Hippocampal formation (tissue), 2 donors: ENCODE results near the gene PDILT.
"Not testable (repeated sequence)": the region's sequence is repeated elsewhere in the genome, so short reads cannot be mapped to it uniquely, and the experiment has no call there.

Source experiments
- DNase-seq, 2 donors: peaks; one replicate each; lab custom pipeline; 2025; lab: John Stamatoyannopoulos, UW

PDILT gene, protein sequence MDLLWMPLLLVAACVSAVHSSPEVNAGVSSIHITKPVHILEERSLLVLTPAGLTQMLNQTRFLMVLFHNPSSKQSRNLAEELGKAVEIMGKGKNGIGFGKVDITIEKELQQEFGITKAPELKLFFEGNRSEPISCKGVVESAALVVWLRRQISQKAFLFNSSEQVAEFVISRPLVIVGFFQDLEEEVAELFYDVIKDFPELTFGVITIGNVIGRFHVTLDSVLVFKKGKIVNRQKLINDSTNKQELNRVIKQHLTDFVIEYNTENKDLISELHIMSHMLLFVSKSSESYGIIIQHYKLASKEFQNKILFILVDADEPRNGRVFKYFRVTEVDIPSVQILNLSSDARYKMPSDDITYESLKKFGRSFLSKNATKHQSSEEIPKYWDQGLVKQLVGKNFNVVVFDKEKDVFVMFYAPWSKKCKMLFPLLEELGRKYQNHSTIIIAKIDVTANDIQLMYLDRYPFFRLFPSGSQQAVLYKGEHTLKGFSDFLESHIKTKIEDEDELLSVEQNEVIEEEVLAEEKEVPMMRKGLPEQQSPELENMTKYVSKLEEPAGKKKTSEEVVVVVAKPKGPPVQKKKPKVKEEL

DNA sequence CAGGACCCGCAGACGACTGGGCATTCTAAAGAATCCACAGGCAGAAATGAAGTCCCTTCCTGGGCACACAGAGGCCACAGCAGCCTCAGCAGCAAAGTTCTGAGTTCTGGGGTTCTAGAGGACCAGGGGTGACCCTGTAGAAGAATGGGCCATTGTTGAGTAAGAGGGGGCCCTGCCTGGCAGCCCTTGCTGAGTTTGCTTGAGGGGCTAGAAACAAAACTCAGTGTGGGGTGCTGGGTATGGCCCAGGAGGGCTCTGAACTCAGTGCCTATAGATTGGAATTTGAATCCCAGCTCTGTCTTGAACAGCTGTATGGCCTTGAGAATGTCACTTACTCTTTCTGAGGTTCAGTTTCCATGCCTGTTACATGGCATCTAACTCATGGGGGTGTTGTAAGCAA lies at the start of gene PDILT:
Gene PDILT, minus strand, starts transcription at position 101 of the 400 bp plus-strand sequence. CDS start 5,437 bp downstream, outside the sequence.
- DNase-seq = no peak

DNA sequence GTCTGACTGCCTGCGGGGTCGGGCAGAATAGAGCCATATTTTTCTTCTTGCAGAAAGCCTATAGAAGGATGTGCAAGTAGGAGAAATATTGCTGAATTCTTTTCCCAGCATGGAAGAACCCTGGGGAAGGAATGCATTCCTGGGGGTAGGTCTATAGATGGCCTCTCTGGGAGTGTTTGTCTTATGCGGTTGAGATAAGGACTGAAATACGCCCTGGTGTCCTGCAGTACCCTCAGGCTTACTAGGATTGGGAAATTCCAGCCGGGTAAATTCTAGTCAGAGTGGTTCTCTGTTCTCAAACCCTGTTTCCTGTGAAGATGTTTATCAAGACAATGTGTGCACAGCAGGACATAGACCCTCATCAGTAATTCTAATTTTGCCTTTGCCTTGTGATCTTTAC lies 49.1 kb upstream of the PDILT start:
- DNase-seq = not testable (repeated sequence)

DNA sequence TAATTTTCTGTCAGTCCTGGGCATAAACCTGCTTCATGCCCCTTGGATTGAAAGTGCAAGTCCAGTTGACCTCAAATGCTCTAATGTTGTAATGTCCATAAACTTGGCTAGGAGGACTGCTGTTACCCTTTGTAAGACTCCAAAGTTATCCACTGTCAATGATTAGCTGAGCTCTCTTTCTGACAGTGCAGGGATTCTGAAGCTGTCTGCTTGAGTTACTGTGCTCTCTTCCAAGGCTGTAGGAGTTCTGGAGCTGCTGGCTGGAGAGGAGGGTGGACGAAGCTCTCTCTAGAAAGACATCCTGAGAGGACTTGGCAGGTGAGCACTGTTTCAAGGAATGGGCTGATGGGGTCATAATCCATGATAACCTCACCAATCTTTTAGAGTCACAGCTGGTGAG lies 46.8 kb upstream of the PDILT start, which contains the start of gene ACSM2A:
Gene ACSM2A, plus strand, starts transcription at position 158 of the 400 bp plus-strand sequence. CDS start 8,594 bp downstream, outside the sequence.
- DNase-seq = not testable (repeated sequence)

DNA sequence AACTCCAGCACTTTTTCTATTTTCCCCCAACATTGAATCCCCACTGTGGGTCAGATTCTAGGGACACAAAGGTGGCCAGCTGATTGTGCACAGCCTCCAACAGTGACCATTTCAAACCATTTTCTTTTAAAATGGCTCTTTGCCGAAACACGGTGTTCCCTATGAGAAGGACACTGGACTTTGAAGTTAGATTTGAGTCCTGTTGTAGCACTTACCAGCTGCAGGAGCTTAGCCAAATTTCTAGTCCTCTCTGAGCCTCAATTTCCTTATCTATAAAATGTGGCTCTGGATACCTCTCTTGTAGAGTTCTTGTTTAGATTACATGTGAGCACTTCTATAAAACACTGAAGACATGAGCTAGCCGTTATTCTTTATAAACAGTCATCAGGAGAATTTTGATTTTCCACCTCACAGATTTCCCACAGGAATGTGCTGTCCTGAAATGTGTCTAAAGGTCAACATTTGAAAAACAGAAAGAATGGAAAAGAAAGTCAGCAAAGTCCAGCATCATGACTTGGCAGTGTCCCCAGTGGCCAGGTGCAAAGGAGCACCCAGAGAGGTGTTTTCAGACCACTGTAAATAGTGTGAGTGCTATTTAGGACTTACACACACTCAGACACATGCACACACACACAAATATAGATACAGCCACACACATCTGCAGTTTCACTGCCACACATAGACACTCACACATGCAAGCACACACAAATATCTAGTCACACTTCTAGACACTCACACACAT lies 42.3 kb upstream of the PDILT start:
- DNase-seq = not testable (repeated sequence)

DNA sequence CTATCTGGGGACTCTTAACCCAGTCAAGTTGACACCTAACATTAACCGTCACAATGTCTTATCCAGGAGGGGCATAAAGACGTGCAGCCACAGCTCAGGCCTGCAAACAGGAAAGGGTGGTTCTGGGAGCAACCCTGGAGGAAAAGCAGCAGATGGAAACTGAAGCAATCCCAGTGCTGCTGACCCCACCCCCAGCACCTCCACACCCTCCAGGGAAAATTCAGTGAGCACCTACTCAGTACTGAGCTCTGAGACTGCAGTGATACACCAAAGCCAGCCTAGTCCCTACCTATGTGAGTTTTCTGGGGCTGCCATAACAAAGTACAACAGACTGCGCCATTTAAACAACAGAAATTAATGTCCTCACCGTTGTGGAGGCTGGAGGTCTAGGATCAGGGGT lies 37.3 kb upstream of the PDILT start:
- not testable (repeated sequence) for DNase-seq

DNA sequence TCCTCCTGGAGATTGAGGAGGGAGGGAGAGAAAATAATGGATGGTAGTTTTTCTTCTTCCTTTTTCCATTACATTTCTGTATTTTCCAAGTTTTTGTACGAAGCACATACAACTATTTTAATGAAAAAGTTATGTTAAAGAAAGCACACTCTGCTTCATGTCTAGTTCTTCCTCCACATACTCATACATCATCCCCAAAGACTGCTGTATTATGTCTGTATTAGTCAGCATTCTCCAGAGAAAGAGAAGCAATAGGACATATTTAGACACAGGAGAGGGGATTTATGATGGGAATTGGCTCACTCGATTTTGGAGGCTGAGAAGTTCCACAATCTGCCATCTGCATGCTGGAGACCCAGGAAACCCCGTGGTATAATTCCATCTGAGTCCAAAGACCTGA lies 36.7 kb upstream of the PDILT start:
- no peak for DNase-seq

DNA sequence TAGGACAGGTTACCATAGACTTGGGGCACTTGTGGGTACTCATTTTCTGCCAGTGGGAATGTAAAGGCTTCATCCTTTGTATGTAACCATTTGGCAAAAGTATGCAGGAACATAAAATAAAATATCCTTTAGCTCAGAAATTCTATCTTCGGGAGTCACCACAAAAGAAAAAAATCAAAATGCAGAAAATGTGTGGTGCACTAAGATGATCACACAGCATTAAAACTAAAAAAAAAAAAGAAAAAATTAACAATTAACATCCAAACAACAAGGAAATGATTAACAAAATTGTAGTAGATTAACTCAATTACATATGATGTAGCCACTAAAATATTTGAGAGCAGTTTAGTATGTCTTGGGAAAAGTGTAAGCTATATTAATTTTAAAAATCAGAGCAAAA lies 36.2 kb upstream of the PDILT start:
- DNase-seq = not testable (repeated sequence)

DNA sequence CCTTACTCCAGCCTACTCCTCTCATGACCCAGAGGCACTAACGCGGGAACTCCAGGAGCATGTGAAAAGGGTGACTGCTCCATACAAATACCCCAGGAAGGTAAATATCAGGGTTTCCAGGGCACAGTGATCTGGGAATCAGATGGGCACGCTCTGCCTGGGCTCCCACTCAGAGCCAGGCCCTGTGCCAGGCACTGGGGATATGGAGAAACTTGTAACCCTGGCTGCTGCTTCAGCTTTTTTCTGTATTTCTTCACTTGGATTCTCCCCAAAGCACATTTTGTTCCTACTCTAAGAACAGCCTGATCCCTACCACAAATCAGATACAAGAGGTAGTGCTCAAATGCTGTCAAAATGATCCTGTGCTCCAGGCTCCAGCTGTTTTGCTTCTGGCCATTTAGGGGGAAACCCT lies 35.3 kb upstream of the PDILT start:
- DNase-seq = not testable (repeated sequence)

DNA sequence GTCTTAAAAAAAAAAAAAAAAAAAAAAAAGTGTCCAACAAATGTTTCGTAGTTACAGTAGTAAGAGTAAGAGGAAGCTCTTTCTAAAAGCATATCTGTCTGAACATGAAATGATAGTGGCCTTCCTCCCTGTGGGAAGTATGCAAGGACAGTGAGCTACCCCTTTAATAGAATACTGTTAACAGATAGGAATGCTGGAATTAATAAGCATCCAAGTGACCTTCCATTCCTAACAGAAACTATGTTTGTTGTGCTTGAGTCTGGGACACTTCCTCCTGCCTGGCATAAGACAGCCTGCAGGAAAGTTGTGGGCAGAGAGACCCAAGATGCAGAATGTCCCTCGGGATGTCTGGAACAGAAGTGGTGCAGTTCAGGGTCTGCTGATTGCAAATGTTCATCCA lies 34.4 kb upstream of the PDILT start:
- not testable (repeated sequence) for DNase-seq

DNA sequence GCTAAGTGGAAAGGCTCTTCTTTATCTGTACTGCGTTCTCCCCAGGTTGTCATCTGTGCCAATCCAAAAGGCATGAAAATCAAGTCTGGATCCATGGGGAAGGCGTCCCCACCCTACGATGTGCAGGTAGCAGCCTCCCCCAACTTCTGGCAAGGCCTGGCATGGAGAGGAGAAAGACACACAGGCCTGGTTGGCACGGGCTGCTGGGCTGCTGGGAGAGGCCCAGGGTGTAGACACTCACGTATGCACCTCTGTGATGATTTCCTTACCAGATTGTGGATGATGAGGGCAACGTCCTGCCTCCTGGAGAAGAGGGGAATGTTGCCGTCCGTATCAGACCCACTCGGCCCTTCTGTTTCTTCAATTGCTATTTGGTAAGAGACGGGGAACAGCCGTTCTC lies 26.4 kb upstream of the PDILT start:
- no peak for DNase-seq

DNA sequence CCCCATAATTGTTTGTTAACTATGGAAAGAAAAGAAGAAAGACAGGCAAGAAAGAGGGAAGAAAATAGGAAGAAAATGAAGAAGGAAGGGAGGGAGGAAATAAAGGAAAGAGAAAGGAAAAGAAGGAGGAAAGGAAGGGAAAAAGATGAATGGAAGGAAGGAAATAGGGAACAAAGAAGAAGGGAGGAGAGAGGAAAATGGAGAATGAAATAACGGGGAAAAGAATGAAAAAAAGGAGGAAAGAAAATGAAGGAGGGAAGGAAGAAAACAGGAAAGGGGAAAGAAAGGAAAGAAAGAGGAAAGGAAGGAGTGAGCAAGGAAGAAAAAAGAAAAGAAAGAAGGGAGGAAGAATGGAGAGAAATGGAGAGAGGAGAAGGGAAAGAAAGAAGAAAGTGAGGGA lies 25.9 kb upstream of the PDILT start:
- not testable (repeated sequence) for DNase-seq

DNA sequence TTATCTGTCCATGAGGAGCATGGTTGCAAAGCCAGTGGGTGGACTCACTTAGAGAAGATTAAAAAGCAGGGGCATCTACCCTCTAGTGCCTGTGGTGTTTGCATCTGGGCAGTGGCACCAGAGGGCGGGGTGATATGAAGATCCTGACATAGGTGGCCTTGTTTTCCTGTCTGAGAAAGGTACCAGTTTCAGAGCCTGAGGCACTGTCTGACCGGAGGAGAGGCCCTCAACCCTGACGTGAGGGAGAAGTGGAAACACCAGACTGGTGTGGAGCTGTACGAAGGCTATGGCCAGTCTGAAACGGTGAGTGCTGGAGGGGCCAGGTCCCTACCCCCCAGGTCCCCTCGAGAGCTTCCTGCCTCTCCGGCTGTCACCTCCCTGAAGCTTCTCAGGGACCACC lies 25.0 kb upstream of the PDILT start:
- DNase-seq = not testable (repeated sequence)

DNA sequence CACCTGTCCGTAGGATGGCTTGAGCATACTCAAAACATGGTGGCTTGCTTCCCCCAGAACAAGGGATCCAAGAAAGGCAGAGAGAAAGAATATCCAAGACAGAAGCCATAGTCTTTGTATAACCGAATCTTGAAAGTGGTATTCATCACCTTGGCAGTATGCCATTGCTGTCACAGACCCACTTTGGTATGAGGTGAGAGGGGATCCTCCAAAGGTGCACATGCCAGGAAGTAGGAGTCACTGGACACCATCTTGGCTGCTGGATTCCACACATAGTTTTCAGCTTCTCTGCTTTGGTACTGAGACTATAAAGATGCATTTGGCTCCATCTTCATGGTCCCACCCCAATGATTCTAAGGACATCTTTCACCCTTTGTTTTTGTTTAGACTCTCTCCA lies 22.9 kb upstream of the PDILT start:
- DNase-seq = not testable (repeated sequence)

DNA sequence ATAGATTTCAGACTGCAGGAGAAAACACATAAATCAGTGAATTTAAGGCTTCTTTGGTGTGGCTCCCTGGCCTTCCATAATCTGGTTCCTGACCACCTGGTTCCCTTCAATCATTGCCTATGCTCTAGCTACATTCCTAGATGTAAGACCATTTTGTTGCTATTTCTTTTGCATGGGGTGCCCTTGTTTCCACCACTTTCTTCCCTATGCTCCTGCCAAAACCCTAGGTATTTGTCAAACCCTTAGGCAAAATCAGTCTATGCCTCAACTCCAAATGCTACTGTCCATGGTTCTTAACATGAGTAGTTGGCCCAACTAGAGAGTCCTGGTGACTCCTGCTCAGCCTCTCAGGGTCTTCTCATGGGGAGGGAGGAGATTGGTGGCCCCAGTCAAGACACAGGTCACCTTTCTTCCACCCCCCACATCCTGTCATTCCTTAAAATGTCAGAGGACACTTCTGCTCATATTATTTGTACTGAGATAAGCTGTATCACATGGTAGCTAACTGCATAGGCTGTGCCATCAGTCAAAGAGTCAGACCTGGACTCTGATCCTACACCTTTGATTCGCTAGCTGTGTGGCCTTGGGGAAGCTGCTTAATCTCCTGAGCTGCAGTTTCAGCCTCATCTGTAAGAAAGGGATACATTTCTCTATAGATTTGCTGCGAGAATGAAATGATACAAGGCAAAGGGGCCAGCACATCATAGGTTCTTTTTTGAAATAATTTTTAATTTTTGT lies 19.8 kb upstream of the PDILT start:
- DNase-seq = no peak

DNA sequence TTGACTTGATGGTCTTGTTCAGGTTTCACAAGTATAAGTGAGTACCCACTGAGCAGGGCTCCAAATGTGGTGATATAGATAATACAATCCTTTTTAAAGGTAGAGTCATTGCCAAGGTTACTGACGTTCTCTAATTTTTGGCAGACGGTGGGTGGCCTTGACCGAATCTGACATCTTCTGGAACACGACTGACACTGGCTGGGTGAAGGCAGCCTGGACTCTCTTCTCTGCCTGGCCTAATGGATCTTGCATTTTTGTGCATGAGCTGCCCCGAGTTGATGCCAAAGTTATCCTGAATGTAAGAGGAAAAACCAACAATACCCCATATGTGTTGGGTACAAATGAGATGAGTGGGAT lies 19.2 kb upstream of the PDILT start:
- DNase-seq = not testable (repeated sequence)

DNA sequence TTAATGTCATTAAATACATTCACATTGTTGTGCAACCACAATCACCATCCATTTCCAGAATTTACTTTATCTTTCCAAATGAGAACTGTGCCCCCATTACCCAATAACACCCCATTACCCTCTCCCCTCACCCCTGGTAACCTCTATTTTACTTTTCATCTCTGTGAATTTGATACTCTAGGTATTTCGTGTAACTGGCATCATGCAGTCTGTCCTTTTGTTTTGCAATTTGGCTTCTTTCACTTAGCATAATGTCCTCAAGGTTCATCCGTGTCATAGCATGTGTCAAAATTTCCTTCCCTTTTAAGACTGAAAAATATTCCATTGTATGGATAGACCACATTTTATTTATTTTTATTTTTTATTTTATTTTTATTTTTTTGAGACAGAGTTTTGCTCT lies 17.2 kb upstream of the PDILT start:
- not testable (repeated sequence) for DNase-seq

DNA sequence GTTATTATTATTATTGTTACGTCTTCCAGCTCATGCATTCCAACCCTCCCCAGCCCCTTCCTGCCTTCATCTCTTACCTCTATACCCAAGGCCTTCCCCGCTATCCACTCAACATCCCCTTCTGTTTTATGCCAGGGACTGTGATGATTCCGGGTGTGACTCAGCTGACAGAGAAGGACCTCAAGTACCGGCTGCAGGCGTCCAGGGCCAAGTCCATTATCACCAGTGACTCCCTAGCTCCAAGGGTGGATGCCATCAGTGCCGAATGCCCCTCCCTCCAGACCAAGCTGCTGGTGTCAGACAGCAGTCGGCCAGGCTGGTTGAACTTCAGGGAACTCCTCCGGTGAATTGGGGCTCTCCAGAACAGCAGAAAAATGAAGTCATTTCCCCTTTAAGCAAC lies 14.6 kb upstream of the PDILT start:
- DNase-seq = not testable (repeated sequence)

DNA sequence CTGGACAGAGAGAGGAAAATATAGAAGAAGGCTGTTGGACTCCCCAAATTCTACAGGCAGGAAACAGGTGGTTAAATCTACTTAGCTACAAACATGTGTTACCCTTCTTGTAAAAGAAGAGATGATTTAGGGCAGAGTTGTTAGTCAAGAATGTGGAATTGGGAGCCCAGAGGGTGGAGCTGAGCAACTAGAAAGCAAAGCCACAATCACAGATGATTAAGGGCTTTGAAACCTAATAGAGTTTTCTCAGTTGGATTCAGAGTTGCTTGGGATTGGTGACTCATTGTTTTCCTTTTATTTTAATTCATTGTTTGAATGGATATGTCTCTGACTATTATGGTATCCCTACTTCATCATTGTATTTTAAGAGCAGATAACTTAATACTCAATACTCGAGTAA lies 11.0 kb upstream of the PDILT start:
- DNase-seq = no peak

DNA sequence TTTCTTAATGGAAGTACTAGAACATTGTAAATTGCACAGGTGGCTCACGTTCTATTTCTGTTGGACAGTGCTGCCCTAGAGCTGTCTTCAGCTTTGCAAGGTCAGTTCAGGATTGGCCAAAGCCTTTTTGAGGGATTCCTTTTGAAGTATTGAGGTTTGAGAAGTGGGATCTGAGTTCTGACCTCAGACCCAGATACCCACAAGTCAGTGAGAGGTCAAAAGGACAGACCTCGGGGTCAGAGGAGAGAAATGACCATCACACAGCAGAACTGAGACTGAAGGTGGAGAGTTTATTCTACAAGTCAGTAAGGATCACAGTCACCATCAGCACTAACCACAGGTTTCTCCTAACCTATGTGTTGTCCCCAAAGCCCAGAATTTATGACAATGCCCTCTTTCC lies 6.5 kb upstream of the PDILT start:
- no peak for DNase-seq

DNA sequence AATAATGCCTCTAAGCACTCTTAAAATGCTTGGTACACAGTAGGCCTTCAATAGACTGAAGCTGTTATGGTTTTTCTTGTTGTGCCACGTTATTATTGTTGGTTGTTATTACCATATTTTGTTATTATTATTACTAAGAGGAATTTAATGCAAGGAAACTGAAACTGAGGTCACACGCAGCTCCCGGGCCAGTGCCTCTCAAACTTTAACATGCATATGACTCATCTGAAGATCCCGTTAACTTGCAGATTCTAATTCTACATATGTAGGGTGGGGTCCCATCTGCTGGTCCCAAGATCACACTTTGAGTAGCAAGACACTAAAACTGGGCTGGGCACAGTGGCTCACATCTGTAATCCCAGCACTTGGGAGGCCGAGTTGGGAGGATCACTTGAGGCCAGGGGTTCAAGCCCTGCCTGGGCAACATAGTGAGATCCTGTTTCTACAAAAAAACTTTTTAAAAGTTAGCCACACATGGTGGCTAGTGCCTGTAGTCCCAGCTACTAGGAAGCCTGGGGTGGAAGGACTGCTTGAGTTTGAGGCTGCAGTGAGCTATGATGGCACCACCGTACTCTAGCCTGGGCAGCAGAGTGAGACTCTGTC lies 5.7 kb upstream of the PDILT start:
- DNase-seq = no peak

DNA sequence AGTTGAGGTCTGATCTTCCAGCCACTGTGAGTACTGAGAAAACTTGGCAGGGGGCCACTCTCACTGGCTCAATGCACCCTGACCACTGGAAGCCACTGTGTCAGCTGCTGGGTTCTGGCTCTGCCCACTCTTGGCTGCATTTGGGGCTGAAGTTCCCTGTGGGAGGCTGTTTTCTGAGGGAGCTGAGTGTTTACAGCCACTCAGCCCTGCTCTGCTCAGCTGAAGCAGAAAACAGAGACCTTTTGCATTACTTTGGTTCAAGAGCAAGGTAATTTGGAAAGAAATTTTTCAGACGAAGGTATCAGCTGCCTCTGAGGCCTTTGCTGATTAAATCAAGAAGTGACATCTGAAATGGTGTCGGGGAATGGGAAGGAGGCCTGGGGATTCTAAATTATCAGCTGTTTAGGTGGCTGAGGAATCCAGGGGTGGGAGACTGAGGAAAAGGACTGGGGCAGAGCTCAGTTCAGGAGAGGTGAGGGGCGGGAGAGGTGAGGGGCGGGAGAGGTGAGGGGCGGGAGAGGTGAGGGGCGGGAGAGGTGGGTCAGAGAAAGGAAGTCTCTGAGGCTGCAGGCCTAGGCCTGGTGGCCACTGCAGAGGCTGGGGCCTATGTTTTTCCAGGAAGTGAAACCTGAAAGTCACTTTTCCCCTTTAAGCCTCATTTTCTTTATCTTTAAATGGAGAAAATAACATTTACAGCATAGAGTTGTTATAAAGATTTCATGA lies 5.0 kb upstream of the PDILT start, which contains the start of gene ACSM5:
Gene ACSM5, plus strand, starts transcription at position 137 of the 723 bp plus-strand sequence. CDS start 1,951 bp downstream, outside the sequence.
- peak; percentile 40 to 47 for DNase-seq
